ENCODE measurements around the gene PKP3.

DNA sequence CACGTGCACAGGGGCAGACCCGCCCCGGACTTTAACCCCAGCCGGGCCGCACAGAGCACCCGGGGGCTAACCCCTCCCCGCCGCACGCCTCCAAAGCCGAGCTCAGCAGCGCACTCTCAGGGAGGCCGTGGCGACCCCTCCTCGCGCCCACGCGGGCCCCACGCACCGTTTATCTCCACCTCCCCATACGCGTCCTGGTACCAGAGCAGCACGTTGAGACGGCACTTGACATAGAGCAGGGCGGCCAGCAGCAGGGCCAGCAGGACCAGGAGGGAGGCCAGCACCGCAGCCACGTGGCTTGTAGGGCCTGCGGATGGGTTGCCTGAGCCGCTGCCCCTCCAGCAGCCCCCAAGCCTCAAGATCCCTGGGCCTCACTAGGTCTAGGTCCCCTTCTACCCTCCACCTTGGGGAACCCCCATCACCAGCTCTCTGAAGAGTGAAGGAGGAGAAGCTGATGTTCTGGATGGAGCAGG is 13.7 kb downstream of the PKP3 start:
- TF ChIP-seq, protein P1, sequence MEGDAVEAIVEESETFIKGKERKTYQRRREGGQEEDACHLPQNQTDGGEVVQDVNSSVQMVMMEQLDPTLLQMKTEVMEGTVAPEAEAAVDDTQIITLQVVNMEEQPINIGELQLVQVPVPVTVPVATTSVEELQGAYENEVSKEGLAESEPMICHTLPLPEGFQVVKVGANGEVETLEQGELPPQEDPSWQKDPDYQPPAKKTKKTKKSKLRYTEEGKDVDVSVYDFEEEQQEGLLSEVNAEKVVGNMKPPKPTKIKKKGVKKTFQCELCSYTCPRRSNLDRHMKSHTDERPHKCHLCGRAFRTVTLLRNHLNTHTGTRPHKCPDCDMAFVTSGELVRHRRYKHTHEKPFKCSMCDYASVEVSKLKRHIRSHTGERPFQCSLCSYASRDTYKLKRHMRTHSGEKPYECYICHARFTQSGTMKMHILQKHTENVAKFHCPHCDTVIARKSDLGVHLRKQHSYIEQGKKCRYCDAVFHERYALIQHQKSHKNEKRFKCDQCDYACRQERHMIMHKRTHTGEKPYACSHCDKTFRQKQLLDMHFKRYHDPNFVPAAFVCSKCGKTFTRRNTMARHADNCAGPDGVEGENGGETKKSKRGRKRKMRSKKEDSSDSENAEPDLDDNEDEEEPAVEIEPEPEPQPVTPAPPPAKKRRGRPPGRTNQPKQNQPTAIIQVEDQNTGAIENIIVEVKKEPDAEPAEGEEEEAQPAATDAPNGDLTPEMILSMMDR (IDR thresholded peaks at IDR 0.05; ENCODE audit: borderline replicate concordance, extremely low read depth, low read length, poor library complexity, severe bottlenecking): no peak
- TF ChIP-seq EZH2 (IDR thresholded peaks at IDR 0.05; ENCODE audit: borderline replicate concordance, low read depth, low read length, severe bottlenecking): no peak

All from DND-41 (cell line).